Coronary artery (tissue), 2 donors: ENCODE data around the gene AJM1.

Source experiments
- DNase-seq: peaks from one replicate; pipeline ENCODE4 v3.0.0-alpha.2; 2017; ENCODE audit warnings: low spot score
- H3K27ac ChIP-seq, 2 donors: fragments of 200-600 bp; sonication (generic); one replicate each; pipeline ENCODE4 v1.5.1; 2016 to 2019
- H3K4me3 ChIP-seq: fragments of 200-600 bp; sonication (generic); 2 replicates; pipeline ENCODE4 v1.5.1; 2016; ENCODE audit warnings: mild to moderate bottlenecking, moderate library complexity
- CTCF ChIP-seq: fragments of 200-600 bp; sonication (generic); IDR thresholded peaks from one replicate; pipeline ENCODE4 v1.5.1; 2019; ENCODE audit warnings: antibody characterized with exemption

The AJM1 gene

GRCh38 chr9:136854113-136854841 is 12.0 kb downstream of the AJM1 start:
- Histone ChIP-seq H3K4me3 (no peak overlapping the region), H3K27ac (no peak overlapping the region)
- no peak for TF ChIP-seq CTCF
- DNase-seq, result peak; percentile 69

GRCh38 chr9:136854842-136855460 is 12.7 kb downstream of the AJM1 start:
- Histone ChIP-seq H3K4me3 (no peak overlapping the region), H3K27ac (no peak overlapping the region)
- TF ChIP-seq CTCF, result no peak
- DNase-seq, result no peak

GRCh38 chr9:136855461-136856078 is 13.3 kb downstream of the AJM1 start:
- no peak for TF ChIP-seq CTCF
- peak; percentile 72 for DNase-seq
- H3K27ac ChIP-seq, result no peak overlapping the region
- no peak overlapping the region for H3K4me3 ChIP-seq

GRCh38 chr9:136856079-136856476 is 13.8 kb downstream of the AJM1 start:
- no peak for DNase-seq
- no peak for TF ChIP-seq CTCF
- Histone ChIP-seq H3K27ac (no peak overlapping the region), H3K4me3 (no peak overlapping the region)

GRCh38 chr9:136856541-136857141 is 14.4 kb downstream of the AJM1 start:
- no peak overlapping the region for H3K4me3 ChIP-seq
- no peak overlapping the region for H3K27ac ChIP-seq
- DNase-seq, result no peak
- TF ChIP-seq CTCF, result no peak

- Histone ChIP-seq H3K27ac (no peak overlapping the region), H3K4me3 (no peak overlapping the region)
- TF ChIP-seq CTCF, result no peak
- DNase-seq, result no peak
Observed at GRCh38 chr9:136857166-136857565, 14.9 kb downstream of the AJM1 start.
